ENCODE results near the gene UGGT2. TPM values are rescaled to one million over a fixed set of nuclear protein-coding genes. Genes with fewer than 3 reads are reported as not detected.

The UGGT2 gene
- total and polyA plus RNA-seq, 9 of the 15 experiments (the other 6 are each of a cell fraction or from before 2014, with no cell fraction given): 3.5 to 24.5 (median 18.3) TPM

GRCh38 chr13:95793018-95793555 is 260.1 kb downstream of the UGGT2 start (continued):
- TF ChIP-seq, protein P1, sequence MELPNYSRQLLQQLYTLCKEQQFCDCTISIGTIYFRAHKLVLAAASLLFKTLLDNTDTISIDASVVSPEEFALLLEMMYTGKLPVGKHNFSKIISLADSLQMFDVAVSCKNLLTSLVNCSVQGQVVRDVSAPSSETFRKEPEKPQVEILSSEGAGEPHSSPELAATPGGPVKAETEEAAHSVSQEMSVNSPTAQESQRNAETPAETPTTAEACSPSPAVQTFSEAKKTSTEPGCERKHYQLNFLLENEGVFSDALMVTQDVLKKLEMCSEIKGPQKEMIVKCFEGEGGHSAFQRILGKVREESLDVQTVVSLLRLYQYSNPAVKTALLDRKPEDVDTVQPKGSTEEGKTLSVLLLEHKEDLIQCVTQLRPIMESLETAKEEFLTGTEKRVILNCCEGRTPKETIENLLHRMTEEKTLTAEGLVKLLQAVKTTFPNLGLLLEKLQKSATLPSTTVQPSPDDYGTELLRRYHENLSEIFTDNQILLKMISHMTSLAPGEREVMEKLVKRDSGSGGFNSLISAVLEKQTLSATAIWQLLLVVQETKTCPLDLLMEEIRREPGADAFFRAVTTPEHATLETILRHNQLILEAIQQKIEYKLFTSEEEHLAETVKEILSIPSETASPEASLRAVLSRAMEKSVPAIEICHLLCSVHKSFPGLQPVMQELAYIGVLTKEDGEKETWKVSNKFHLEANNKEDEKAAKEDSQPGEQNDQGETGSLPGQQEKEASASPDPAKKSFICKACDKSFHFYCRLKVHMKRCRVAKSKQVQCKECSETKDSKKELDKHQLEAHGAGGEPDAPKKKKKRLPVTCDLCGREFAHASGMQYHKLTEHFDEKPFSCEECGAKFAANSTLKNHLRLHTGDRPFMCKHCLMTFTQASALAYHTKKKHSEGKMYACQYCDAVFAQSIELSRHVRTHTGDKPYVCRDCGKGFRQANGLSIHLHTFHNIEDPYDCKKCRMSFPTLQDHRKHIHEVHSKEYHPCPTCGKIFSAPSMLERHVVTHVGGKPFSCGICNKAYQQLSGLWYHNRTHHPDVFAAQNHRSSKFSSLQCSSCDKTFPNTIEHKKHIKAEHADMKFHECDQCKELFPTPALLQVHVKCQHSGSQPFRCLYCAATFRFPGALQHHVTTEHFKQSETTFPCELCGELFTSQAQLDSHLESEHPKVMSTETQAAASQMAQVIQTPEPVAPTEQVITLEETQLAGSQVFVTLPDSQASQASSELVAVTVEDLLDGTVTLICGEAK (IDR thresholded peaks at IDR 0.05): no peak
- TF ChIP-seq, protein P1 (CRISPR knock-in tag; IDR thresholded peaks at IDR 0.05): no peak
- no peak for TF ChIP-seq PCBP2 (IDR thresholded peaks at IDR 0.05; ENCODE audit: low read depth, low read length, poor library complexity, severe bottlenecking)
- TF ChIP-seq ZKSCAN1 (IDR thresholded peaks at IDR 0.05; ENCODE audit: low read depth, low read length): no peak
- TF ChIP-seq FOXP1 (CRISPR knock-in tag; IDR thresholded peaks at IDR 0.05): no peak
- TF ChIP-seq RAD51 (IDR thresholded peaks at IDR 0.05; ENCODE audit: borderline replicate concordance, low read depth): no peak
- TF ChIP-seq CHD2 (IDR thresholded peaks at IDR 0.05; ENCODE audit: low read depth, low read length): no peak
- TF ChIP-seq, protein P2, sequence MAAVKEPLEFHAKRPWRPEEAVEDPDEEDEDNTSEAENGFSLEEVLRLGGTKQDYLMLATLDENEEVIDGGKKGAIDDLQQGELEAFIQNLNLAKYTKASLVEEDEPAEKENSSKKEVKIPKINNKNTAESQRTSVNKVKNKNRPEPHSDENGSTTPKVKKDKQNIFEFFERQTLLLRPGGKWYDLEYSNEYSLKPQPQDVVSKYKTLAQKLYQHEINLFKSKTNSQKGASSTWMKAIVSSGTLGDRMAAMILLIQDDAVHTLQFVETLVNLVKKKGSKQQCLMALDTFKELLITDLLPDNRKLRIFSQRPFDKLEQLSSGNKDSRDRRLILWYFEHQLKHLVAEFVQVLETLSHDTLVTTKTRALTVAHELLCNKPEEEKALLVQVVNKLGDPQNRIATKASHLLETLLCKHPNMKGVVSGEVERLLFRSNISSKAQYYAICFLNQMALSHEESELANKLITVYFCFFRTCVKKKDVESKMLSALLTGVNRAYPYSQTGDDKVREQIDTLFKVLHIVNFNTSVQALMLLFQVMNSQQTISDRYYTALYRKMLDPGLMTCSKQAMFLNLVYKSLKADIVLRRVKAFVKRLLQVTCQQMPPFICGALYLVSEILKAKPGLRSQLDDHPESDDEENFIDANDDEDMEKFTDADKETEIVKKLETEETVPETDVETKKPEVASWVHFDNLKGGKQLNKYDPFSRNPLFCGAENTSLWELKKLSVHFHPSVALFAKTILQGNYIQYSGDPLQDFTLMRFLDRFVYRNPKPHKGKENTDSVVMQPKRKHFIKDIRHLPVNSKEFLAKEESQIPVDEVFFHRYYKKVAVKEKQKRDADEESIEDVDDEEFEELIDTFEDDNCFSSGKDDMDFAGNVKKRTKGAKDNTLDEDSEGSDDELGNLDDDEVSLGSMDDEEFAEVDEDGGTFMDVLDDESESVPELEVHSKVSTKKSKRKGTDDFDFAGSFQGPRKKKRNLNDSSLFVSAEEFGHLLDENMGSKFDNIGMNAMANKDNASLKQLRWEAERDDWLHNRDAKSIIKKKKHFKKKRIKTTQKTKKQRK (IDR thresholded peaks at IDR 0.05; ENCODE audit: borderline replicate concordance, low read depth, low read length): no peak
